B cell (primary cell): Measurements from ENCODE around the gene PTPRT. TPM values are rescaled to one million over a fixed set of nuclear protein-coding genes. Genes with fewer than 3 reads are reported as not detected.

Experiments
- ATAC-seq: fragments of 200-7000 bp; cut with Tn5 transposase; one replicate; pipeline ENCODE4 v1.10.0; 2021; ENCODE audit warnings: low read depth, mild to moderate bottlenecking, moderate number of reproducible peaks, moderate library complexity
- CTCF ChIA-PET: fragments of 350-600 bp; sonication (Branson Sonifier 250); formaldehyde crosslinking; loops from one replicate; lab custom pipeline; 2021; ENCODE audit warnings: antibody characterized with exemption, inconsistent platforms; lab: Charles Lee
- POLR2A ChIA-PET: fragments of 350-600 bp; sonication (Branson Sonifier 250); formaldehyde crosslinking; loops from one replicate; lab custom pipeline; 2021; ENCODE audit warnings: antibody characterized with exemption; lab: Charles Lee
- DNase-seq: peaks from one replicate; pipeline ENCODE4 v3.0.0; 2013
- H2AFZ ChIP-seq: 2 replicates; pipeline ENCODE4 v1.6.1; 2012; ENCODE audit warnings: mild to moderate bottlenecking, low read depth, low read length; ENCODE audit not compliant: insufficient read depth, poor library complexity, severe bottlenecking
- H3K27ac ChIP-seq, 2 donors: 1 replicate in 1 of 2; 2 replicates in 1 of 2; pipeline ENCODE4 v1.5.1; 2012 to 2013; ENCODE audit warnings: low read length in 2 of 2, mild to moderate bottlenecking in 2 of 2, moderate library complexity in 1 of 2
- H3K27me3 ChIP-seq, 4 experiments: fragments of 200-600 bp in 1 of 4; sonication (generic) in 1 of 4; replicated peaks in 1 of 4; 1 replicate in 2 of 4; 2 replicates in 2 of 4; pipeline versions ENCODE4 v1.6.1 to v1.7.0; 2013 to 2016; ENCODE audit warnings: low read length in 3 of 4, mild to moderate bottlenecking in 2 of 4, mixed read lengths in 1 of 4, moderate library complexity in 1 of 4; ENCODE audit not compliant: insufficient read depth in 4 of 4, control insufficient read depth in 3 of 4; ENCODE audit errors: control extremely low read depth in 1 of 4
- H3K36me3 ChIP-seq, 2 experiments: replicated peaks in 1 of 2; 1 replicate in 1 of 2; 2 replicates in 1 of 2; pipeline versions ENCODE4 v1.6.1 to v1.7.1; 2013; ENCODE audit warnings: low read length in 1 of 2; ENCODE audit not compliant: insufficient read depth in 2 of 2, control insufficient read depth in 1 of 2; ENCODE audit errors: control extremely low read depth in 1 of 2, extremely low read depth in 1 of 2
- H3K4me1 ChIP-seq, 2 donors: fragments of 200-600 bp in 1 of 2; sonication (generic) in 1 of 2; 1 replicate in 1 of 2; 2 replicates in 1 of 2; pipeline versions ENCODE4 v1.5.1 to v1.6.1; 2013 to 2017; ENCODE audit warnings: low read length in 2 of 2; ENCODE audit not compliant: control insufficient read depth in 2 of 2, insufficient read depth in 2 of 2
- H3K4me2 ChIP-seq: replicated peaks from 2 replicates; pipeline ENCODE3; 2012; ENCODE audit warnings: mild to moderate bottlenecking, low read depth, low read length; ENCODE audit not compliant: poor library complexity, severe bottlenecking
- H3K4me3 ChIP-seq, 5 experiments: fragments of 200-600 bp in 1 of 5; sonication (generic) in 1 of 5; 1 replicate in 3 of 5; 2 replicates in 2 of 5; pipeline versions ENCODE4 v1.5.1 to v1.7.0; 2011 to 2016; ENCODE audit warnings: low read length in 4 of 5, mild to moderate bottlenecking in 4 of 5, low read depth in 2 of 5, control low read depth in 1 of 5, moderate library complexity in 1 of 5; ENCODE audit not compliant: insufficient read depth in 1 of 5; ENCODE audit errors: control extremely low read depth in 1 of 5, extremely low read depth in 1 of 5
- H3K79me2 ChIP-seq: fragments of 200-600 bp; sonication (generic); one replicate; pipeline ENCODE4 v1.6.0; 2016; ENCODE audit warnings: low read length; ENCODE audit not compliant: control insufficient read depth, insufficient read depth
- H3K9ac ChIP-seq: fragments of 200-600 bp; sonication (generic); 2 replicates; pipeline ENCODE4 v1.6.1; 2017; ENCODE audit warnings: mild to moderate bottlenecking, low read length, moderate library complexity
- H3K9me3 ChIP-seq, 3 donors: one replicate each; pipeline versions ENCODE4 v1.6.1 to v1.7.1; 2013; ENCODE audit warnings: low read length in 2 of 3; ENCODE audit not compliant: control insufficient read depth in 2 of 3, insufficient read depth in 1 of 3; ENCODE audit errors: control extremely low read depth in 1 of 3
- H4K20me1 ChIP-seq: 2 replicates; pipeline ENCODE4 v1.6.0; 2012; ENCODE audit warnings: mild to moderate bottlenecking, low read length; ENCODE audit not compliant: insufficient read depth, control insufficient read depth, poor library complexity, severe bottlenecking
- H3K27ac Mint-ChIP-seq: one replicate; pipeline ENCODE4 v1.8.0; 2021; ENCODE audit warnings: mixed read lengths
- H3K27me3 Mint-ChIP-seq: one replicate; pipeline ENCODE4 v1.8.0; 2021; ENCODE audit warnings: mixed read lengths
- H3K4me1 Mint-ChIP-seq: one replicate; pipeline ENCODE4 v1.8.0; 2021; ENCODE audit warnings: mixed read lengths
- H3K4me3 Mint-ChIP-seq: one replicate; pipeline ENCODE4 v1.8.0; 2021; ENCODE audit warnings: mixed read lengths
- H3K9me3 Mint-ChIP-seq: one replicate; pipeline ENCODE4 v1.8.0; 2022; ENCODE audit warnings: mixed read lengths; ENCODE audit not compliant: insufficient read depth
- CTCF ChIP-seq: fragments of 200-600 bp; IDR thresholded peaks from one replicate; pipeline ENCODE4 v1.8.0; 2022; ENCODE audit warnings: antibody characterized with exemption, mild to moderate bottlenecking
- EZH2 ChIP-seq: IDR thresholded peaks from 2 replicates; pipeline ENCODE4 v1.6.1; 2012; ENCODE audit warnings: borderline replicate concordance, low read depth, mild to moderate bottlenecking, moderate library complexity, low read length; ENCODE audit not compliant: insufficient read depth, poor library complexity, severe bottlenecking
- WGBS: methylation state at CpG from one replicate; pipeline ENCODE4 v1.1.5; 2013; ENCODE audit warnings: missing lambda C conversion rate; ENCODE audit not compliant: insufficient coverage; 5-methylcytosine and 5-hydroxymethylcytosine counted together
- intact Hi-C: fragments of 100-400 bp; cut with micrococcal nuclease; formaldehyde crosslinking; loops from one replicate; pipeline ENCODE4 v1.10.0; 2022
- polyA plus RNA-seq: library from polyadenylated mRNA; depleted of rRNA; stranded (reverse); fragments of >200 nt; gene quantifications from 2 replicates; pipeline ENCODE4 v1.2.3, GENCODE V29; 2012
- total RNA-seq, 2 donors: library from RNA; stranded (reverse); fragments of 120-200 nt in 1 of 2; gene quantifications; 1 replicate in 1 of 2; 2 replicates in 1 of 2; pipeline versions ENCODE4 v1.2.3 to v1.2.4, GENCODE V29; 2013 to 2022

PTPRT gene
- total and polyA plus RNA-seq, 2 donors (not counting 1 experiment from before 2014, with no cell fraction given) = not detected

GRCh38 chr20:42754706-42755105, 435.0 kb downstream of the PTPRT start:
- no peak overlapping the region for H3K9ac ChIP-seq
- Mint-ChIP-seq H3K4me1 (no peaks in the 10 kb centered on the region), H3K4me3 (no peak overlapping the region), H3K27me3 (no peaks in the 10 kb centered on the region), H3K9me3 (peaks cover 1% of the 10 kb centered on the region), H3K27ac (no peak overlapping the region)
- H3K79me2 ChIP-seq = no peaks in the 10 kb centered on the region
- H3K4me2 ChIP-seq = no peak overlapping the region
- ChIA-PET POLR2A (no interaction called here), CTCF (no interaction called here)
- intact Hi-C loops = no loop called here
- no peak overlapping the region for H2AFZ ChIP-seq
- H3K4me3 ChIP-seq = no peak overlapping the region
- H3K27ac ChIP-seq = no peak overlapping the region
- no peak for DNase-seq
- H4K20me1 ChIP-seq = no peaks in the 10 kb centered on the region
- TF ChIP-seq EZH2 = no peak
- no peak for TF ChIP-seq CTCF
- no peaks in the 10 kb centered on the region for H3K27me3 ChIP-seq
- H3K4me1 ChIP-seq = no peaks in the 10 kb centered on the region
- H3K36me3 ChIP-seq = no peaks in the 10 kb centered on the region
- 80% methylated on average over 1 of the region's 2 CpGs for WGBS
- no peak for ATAC-seq
- peaks cover 0 to 4% (median 0%) of the 10 kb centered on the region in 3 donors for H3K9me3 ChIP-seq

DNA sequence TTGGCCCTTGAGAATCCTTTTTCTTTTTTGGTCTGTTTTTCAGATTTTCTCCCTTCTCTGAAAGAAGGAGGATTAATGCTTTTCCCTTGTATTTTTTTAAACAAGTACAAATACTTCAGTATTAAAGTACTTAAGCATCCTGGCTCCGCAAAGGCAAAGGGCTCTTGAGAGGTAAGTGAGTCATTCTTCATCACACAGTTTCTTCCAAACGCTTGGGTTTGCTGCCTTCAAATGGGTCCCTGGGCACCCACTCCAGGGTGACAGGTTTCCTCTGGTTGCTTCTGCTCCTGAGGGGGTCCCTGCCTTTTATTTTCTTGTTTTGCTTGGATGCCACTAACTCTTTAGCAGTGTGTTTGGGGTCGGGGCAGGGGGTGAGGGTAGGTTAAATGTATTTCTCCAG, 437.1 kb downstream of the PTPRT start:
- TF ChIP-seq EZH2 = no peak
- TF ChIP-seq CTCF = no peak
- Mint-ChIP-seq H3K27me3 (no peaks in the 10 kb centered on the region), H3K27ac (no peak overlapping the region), H3K4me3 (no peak overlapping the region), H3K9me3 (no peaks in the 10 kb centered on the region), H3K4me1 (no peaks in the 10 kb centered on the region)
- CTCF ChIA-PET = no interaction called here
- DNase-seq (no peak), ATAC-seq (no peak)
- Histone ChIP-seq H3K9ac (no peak overlapping the region), H2AFZ (no peak overlapping the region), H3K9me3 (peaks cover 0 to 8% (median 0%) of the 10 kb centered on the region in 3 donors), H3K4me1 (no peaks in the 10 kb centered on the region), H3K79me2 (no peaks in the 10 kb centered on the region), H3K27ac (no peak overlapping the region), H4K20me1 (no peaks in the 10 kb centered on the region), H3K4me2 (no peak overlapping the region), H3K36me3 (no peaks in the 10 kb centered on the region), H3K4me3 (no peak overlapping the region), H3K27me3 (no peaks in the 10 kb centered on the region)
- intact Hi-C loops = no loop called here
- POLR2A ChIA-PET = no interaction called here
- WGBS = 78% methylated on average over 2 of the region's 3 CpGs
